ENCODE results near the gene C17orf67. TPM values are rescaled to one million over a fixed set of nuclear protein-coding genes. Genes with fewer than 3 reads are reported as not detected.

The C17orf67 gene
- total RNA-seq, 1 donor from 2014 or later = 1.0 TPM

DNA sequence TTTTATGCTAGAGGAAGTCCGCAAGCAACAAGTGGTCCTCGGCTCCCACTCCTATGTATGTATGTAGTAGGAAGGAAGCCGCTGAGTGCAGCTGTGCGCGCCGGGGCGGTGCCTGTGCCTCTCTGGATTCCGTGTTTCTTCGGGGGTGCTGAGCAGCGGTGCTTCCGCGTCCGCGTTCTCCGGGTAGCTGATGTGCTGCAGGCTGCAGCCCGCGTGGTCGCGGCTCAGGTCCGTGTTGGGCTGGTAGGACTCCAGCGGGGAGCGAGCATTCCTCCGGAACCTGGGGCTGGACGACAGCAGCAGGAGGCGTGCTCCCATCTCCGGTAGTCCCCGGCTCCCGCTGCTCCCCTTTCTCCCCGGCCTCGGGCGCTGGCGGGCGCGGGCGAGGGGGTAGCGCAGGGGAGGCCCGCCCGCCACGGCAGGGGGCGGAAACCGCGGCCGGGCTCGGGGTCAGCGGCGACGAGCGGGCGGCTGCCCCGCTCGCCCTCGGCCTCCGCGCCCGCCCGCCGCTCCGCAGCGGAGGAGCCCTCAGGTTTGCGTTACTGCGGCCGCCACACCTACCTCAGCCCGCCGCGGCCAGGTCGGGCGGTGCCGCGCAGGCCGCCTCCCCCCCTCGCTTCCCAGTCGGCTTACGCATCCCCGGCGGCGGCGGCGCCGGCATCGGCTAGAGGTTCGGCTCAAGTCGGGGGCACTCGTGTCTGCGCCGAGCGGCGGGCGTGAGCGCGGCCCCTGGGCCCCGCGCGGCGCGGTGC lies 487 bp downstream of the C17orf67 start:
- peak; percentile 62 for DNase-seq

DNA sequence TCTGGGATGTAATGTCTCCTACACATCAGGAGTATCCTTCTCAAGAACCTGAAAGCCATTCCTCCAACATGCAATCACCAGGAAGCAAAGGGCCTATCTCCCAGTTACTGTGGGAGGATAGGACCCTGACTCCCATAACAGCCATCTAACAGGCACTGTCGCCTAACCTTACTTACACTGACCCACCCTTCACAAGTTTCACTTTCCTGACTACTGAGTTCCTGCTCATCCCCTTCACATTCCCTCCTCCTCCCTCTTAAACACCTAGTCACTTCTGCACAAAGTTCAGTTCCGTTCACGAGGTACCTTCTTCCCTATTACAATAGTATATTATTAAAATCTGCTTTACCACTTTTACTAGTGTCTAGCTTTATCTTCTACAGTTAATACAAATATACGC lies 1.3 kb downstream of the C17orf67 start:
- DNase-seq = no peak

DNA sequence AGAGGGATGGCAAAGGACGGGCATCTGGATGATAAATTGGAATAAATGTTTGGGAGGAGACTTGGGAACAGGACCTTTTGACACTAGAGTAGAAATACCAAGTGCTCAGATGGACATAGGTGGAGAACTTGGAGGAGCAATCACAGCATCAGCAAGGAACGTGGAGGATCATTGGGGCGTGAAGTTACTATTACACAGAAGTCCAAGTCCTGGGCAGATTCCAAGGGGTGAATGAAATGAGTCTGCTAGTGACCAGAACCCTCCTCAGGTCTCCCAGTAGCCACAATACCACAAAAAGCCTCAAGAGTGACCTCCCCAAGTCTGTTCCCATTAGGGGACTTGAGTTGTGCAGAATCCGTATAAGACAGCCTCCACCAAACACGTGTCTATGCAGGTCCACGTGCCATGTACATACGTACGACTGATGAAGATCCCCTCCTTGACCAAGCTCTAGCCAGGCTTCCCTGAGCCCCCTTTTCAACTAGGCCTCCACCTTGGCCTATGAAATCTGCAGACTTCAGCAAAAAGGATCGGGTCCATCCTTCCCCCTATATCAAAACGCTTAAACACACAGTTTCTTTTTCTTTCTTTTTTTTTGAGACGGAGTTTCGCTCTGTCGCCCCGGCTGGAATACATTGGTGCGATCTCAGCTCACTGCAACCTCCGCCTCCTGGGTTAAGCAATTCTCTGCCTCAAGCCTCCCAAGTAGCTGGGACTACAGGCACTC lies 2.2 kb downstream of the C17orf67 start:
- no peak for DNase-seq

DNA sequence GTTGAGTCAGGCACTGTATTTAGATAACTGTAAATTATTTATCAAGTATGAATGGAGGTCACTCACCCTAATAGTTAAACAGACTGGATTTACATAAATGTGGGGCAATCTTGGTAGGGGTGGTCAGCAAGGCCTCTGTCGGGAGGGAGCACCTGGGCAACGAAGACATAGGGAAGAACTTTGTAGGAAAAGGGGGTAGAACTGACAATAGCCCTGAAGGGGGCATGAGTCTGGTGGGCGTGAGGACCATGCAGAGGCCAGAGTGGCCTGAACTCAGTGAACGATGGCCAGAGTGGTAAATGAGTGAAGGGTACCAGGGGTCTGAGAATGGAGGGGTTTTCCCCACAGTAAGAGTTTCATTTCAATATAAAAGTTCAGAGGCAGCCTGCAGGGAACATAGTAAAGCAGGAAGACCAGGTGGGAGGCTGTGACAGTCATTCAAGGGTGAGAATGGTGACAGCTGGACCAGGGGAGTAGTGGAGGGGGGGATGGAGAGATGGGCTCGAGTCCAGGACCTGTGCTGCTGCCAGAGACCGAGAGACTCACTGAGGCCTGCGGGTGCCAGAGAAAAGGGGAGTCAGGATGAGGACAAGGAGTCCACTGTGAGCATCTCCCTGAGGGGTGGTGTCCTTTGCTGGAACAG lies 2.9 kb downstream of the C17orf67 start:
- no peak for DNase-seq

DNA sequence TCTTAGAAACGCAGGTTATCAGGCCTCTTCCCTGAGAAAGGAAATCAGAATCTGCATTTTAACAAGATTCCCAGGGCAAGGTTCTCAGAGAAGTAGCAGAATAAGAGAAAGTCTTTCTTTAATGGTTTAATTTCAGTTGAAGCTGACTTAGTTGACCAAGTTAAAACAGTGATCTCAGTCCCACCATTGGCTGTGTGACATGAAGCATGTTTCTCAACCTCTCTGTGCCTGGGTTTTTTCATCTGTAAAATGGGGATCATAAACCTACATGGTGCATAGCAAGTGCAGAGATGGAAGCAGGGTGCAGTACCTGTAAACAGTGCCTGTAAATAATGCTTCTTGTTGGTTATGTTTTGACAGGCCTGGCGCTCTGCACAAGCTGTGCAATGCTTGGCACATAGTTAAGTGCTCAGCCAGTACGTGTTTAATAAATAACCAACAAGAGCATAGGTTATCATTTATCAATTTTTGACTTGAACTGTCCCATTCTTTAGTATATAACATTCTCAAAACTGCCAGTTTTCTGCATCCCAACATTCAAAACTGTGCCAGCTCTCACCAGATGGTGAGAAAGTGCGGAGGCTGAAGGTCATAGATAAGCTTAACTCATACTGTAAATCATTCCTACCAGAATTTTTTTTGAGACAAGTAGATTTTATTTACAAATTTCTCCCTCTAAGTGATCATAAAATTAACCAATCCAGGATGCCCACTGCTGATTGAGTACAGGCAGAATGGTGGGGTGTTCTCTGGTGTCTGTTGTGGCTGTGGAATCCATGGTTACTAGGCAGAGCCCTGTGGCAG lies 6.9 kb downstream of the C17orf67 start:
- DNase-seq = no peak

DNA sequence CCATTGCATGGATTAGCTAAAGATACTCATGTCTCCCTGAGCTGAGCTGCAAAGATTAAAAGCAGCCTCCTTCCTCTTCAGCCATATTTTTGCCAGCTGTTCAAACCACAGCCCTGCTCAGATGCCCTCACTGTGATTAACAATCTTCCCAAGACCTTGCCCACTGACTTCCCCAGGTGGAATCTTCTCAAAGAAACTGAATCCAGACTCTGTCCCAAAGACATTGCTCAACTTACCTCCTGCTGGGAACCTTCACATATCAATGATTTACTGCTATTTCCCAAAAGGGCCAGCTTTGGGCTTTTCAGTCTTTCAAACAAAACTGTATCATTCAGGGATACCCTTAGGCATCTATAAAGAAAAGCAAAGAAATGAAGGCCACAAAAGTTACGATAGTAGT lies 9.2 kb downstream of the C17orf67 start:
- no peak for DNase-seq

DNA sequence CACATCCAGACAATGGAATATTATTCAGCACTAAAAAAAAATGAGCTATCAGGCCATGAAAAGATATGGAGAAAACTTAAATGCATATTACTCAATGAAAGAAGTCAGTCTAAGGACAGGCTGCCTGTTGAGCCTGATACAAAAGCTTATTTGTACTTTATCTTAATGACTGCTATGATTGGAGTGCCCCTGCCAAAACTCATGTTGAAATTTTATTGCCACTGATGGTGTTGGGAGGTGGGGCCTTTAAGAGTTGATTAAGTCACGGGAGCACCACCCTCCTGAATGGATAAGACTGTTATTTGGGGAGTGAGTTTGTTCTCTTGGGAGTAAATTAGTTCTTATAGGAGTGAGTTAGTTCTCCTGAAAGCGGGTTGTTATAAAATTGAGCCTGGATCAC lies 9.9 kb downstream of the C17orf67 start:
- no peak for DNase-seq

DNA sequence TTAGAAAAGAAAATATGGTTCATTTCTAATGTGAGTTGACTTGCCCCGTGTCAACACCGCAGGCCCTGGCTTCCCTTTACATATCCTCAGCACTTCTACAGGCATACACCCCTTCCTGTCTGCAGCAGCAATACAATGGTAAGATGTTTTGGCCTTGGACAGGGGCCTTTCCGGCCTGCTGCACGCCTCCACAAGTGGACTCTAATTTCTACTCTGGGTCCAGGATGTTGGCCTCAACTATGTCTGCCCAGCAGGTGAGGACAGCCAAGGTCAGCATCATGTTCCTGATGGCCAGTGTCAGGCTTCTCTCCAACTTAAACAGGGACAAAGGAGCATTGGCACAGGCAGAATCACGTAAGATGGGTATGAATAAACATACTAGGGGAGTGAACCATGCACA lies 11.0 kb downstream of the C17orf67 start:
- no peak for DNase-seq

DNA sequence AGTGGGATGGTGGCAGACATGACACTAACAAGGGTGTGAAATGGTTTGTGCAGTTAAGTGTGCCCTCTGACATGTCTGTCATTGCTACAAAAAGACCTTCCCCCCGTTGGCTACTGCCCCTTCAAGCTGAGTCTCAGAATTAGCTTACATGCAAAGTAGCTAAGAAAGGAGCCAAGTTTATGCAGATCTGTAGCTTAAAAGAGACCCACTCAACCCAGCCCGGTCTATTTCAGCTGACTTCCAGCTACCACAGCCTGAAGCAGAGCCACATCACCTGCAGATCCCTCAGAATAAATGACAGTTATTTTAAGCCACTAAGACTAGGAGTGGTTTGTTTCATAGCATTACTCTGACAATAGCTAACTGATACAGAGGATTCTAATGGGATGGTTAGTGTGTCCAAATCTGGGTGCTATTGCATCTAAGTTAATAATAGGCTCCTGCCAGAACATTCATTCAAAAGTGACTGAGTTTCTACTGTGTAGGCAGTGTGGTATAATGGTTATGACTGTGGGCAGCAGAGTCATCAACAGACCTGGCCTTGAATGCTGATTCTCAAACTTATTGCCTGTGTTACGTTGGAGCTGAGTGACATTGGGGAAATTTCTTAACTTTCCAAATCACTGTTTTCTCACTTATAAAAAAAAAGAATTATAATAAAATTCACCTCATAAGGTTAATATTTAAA lies 11.7 kb downstream of the C17orf67 start:
- DNase-seq = no peak

DNA sequence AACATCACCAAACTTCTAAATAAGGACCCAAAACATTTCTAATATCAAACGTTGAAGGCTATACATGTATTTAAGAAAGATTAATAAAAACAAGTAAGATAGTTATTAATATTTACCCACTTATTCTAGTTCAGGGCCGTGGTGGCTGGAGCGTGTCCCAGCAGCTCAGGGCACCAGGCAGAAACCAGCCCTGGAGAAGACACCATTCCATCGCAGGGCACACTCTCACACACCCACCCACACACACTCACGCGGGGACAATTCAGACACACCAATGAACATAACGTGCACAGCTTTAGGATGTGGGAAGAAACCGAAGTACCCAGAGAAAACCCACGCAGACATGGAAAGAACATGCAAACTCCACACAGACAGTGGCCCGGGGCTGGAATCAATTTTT lies 13.5 kb downstream of the C17orf67 start:
- no peak for DNase-seq

DNA sequence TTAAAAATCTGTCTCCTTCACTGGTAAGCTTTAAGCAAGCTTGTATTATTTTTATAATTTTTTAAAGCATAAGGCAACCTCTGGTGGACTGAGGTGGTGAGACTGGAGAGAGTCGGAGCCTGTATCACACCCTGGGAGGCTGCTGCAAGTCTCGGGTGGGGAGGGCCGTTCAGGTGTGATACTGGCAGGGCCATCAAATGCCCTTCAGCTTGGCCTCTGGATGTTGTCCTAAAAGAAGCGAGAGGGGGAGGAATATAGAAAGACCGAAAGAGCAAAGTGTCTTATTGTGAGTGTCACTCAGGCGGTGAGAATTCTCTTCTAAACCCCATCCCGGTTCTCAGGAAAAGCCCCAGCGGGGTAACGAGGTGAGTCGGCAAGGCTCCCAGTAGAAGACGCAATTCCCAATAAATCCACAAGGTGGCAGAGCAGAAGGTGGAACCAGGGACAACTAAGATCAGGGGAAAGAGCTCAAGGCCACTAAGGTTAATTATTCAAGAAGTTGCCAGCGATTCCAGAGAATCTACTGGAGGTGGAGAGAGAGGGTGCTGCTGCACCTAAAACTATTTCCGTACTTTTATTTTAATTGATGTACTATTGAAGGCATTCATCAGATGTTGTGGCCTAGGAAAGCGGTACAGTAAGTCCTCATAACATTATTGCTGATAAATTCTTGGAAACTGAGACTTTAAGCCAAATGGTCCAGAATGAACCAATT lies 14.1 kb downstream of the C17orf67 start:
- DNase-seq = peak; percentile 83

DNA sequence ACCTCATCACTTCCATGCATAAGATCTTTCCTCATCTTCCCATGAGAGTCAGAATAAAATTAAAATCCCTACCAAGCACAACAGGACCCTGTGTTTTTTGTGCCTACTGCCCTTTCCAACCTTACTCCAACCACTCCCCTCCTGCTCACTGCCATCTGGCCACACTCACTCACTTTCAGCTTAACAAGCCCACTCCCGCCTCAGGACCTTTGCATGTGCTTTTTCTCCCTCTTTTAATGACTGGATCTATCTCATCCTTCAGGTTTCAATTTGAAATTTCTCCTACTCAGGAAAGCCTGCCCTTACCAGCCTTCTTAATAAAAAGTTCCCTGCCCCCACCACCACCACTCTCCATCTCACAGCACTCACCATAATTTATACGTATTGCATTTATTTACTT lies 14.7 kb downstream of the C17orf67 start:
- no peak for DNase-seq

DNA sequence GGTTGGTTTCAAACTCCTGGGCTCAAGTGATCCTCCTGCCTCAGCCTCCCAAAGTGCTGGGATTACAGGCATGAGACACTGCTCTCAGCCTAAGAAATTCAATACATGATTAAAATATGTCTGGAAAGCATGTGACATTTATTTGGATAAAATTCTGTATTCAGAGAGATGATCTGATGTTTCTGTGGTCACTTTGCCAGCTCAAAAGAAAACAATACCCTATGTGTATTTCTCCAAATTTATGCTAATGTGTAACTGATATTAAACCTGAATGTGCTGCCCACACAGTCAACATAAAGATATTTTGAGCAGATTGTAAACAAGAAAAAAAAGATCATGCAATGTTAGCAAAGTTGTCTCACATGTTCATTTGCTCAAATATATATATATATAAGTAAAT lies 16.7 kb downstream of the C17orf67 start:
- no peak for DNase-seq

DNA sequence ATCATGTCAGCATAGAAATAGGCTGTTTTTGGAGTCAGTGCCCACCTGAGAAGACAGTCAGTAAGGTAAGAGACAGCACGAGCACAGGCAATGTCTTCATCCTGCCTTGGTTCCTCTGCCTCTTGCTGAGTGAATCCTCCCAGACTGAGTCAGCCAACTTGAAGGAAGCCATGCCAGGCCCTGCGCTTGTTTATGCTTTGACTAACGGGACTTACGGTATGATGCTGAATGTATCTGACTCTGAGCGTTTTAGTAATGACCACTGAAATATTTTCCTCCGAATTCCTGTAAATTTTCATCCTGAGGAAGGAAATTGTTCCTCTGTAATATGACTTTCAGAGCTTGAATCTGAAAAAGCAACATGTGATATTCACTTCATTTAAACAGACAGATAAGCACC lies 18.0 kb downstream of the C17orf67 start:
- DNase-seq = no peak

DNA sequence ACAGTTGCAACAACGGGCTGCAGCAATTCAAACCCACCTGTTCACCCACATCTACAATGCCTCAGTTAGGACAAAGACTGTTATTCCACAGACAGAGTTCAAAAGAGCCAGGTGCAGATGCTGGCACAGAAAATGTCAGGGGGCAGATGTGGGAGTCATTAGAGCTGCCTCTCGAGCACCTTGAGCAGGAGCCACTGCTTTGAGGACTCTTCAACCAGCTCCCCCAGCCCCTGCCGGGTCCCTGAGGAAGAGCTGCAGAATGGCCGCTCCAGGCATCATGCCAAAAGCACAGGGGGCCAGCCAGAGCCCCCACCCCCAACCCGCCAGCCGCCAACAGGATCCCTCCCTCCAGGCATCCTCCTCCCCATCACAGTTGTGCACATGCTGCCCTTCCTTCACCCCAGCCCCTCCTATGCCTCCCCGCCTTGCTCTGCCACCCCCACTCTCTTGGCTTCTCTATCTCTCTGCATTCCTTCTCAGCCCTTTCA lies 20.8 kb downstream of the C17orf67 start:
- peak; percentile 79 for DNase-seq

DNA sequence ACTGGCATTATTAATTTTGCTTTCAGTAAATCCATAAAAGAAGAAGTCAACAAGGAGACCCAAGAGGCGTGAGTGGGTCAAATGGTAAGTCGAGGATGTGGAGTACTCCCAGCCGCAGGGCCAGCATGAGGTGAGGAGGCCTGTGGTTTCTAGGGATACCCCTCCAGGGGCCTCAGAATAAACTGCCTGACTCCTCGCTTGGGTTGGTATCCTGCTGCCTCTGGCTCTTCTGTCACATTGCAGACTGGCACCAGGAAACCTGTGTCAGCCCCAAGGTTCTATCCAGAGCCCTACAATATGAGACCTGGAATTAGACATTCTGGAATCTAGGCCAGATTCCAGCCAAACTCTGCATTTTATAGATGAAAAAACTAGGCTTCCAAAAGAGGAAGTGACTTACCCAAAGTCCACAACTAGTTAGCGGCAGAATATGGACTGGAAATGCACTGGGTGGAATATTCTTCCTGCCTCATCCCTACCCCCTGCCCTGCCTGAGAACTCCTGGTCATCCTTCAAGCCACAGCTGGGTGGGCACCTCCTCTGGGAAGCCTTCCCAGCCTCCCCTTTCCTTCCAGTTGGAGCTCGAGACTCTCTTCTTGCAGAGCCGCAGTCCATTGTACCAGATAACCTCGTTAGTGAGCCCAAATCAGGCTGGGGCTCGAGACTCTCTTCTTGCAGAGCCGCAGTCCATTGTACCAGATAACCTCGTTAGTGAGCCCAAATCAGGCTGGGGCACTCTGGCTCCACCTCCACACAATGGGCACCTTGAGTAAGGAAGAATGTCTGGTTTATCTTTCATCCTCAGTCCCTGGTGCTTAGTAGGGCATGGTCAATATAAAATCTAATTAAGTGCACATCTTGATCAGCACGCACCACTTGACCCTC lies 22.6 kb downstream of the C17orf67 start:
- no peak for DNase-seq

DNA sequence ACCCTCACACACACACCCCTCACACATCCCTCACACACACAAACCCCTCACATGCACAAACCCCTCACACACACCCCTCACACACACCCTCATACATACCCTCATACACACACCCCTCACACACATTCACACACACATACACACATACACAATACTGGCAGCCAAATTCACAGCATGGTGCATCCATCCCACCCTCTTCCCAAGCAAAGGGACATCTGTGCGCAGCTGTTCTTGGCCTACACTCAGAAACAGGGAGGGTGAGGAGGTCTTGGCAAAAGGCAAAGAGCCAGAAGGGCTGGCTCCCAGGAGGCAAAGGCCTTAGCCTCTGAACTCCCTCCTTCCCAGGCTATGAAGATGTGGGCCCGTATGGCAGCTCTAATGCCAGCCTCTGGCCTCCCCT lies 23.4 kb downstream of the C17orf67 start:
- peak; percentile 93 for DNase-seq

DNA sequence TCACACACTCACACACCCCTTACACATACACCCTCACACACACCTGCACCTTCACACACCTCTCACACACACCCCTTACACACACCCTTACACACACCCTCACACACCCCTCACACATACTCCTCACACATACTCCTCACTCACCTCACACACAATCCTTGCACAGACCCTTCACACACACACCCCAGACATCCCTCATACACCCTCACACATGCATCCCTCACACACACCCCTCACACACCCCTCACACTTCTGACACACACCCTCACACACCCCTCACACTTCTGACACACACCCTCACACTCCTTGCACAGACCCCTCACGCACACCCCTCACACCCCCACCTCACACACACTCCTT lies 23.9 kb downstream of the C17orf67 start:
- no peak for DNase-seq

DNA sequence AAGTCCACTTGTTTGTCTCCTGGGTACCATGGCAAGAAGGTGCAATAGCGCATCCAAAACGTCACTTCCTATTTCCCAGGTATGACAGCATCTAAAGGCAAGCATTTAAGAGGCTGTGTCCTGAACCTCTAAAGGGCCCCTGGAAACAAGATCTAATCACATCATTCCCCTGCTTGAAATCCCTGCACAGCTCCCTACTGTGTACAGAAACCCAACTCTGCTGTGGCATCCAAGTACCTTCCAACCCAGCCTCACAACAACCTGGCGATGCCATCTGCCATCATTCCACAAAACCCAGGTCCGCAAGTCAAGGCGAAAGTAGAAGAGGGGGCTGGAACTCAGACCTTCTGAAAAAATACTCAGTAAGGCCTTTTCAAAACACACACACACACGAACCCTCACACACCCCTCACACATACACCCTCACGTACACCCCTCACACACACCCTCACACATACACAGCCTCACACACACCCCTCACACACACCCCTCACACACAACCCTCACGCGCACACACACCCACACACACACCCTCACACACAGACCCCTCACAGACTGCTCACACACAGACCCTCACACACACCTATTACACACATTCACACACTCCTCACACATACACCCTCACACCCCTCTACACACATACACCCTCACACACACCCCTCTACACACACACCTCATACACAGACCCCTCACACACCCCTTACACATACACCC lies 24.5 kb downstream of the C17orf67 start:
- DNase-seq = peak; percentile 26

Data from tongue (tissue), 2 donors.